Measurements from ENCODE around the gene MTMR3.

GRCh38 chr22:30038219-30038618 lies 155.2 kb downstream of the MTMR3 start:
- TF ChIP-seq CTCF (IDR thresholded peaks at IDR 0.05) (no peak), EP300 (IDR thresholded peaks at IDR 0.05) (no peak), POLR2A (IDR thresholded peaks at IDR 0.05) (no peak)
